HG03558 (cell line): Measurements from ENCODE around the gene FANCE.

Source experiments
- ATAC-seq: cut with Tn5 transposase; IDR thresholded peaks from one replicate; pipeline ENCODE4 v1.9.1; 2021; ENCODE audit warnings: moderate number of reproducible peaks; ENCODE audit not compliant: unreplicated experiment; ENCODE audit errors: extremely low read depth

The FANCE gene, protein sequence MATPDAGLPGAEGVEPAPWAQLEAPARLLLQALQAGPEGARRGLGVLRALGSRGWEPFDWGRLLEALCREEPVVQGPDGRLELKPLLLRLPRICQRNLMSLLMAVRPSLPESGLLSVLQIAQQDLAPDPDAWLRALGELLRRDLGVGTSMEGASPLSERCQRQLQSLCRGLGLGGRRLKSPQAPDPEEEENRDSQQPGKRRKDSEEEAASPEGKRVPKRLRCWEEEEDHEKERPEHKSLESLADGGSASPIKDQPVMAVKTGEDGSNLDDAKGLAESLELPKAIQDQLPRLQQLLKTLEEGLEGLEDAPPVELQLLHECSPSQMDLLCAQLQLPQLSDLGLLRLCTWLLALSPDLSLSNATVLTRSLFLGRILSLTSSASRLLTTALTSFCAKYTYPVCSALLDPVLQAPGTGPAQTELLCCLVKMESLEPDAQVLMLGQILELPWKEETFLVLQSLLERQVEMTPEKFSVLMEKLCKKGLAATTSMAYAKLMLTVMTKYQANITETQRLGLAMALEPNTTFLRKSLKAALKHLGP

DNA sequence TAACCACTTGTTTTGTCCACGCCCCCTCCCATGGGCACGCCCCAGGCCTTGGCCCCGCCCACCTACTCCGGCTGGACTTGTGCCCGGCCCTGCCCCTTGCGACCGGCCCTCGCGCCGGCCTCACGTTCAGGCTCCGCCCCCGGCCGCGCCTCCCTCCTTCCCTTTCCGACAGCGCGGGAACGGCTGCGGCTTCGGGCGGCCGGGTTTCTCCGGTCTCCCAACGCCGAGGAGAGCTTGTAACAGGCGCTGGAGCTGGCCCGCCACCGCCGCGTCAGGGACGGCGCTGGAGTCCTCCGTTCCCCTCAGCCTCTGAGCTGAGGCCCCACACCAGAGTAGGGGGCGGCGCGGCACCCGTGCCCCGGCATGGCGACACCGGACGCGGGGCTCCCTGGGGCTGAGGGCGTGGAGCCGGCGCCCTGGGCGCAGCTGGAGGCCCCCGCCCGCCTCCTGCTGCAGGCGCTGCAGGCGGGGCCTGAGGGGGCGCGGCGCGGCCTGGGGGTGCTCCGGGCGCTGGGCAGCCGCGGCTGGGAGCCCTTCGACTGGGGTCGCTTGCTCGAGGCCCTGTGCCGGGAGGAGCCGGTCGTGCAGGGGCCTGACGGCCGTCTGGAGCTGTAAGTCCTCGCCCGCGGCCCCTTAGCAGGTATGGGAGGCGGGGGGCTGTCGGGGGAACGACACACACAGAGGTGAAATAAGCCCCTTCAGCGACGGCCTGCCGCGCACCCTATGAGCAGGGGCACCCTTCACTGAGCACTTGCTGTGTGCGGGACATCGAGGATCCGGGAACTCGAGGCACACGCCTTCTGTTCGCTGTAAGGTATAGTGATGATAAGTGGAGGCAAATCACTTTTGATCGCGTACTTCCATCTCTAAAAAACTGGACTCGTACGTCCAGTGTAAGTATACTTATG, at the start of gene FANCE:
Gene FANCE, plus strand, starts transcription at position 156 of the 908 bp plus-strand sequence. Its CDS starts 208 bp downstream, at position 364.
- peak; percentile 76 for ATAC-seq

DNA sequence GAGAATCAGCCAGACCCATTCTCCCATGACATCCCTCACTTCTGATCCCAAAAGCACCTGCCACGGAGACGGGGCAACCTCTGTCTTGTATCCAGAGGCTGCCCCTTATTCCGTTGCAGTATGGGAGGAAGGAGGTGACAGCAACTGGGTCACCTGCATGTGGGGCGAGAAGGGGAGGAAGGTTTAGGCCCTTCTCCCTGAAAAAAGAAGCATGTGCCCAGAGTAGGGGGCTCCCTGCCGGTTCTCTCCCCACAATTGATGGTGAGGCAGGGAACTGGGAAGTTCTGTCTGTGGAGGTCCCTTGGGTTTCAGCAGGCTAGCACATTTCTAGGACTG, 49.3 kb upstream of the FANCE start:
- ATAC-seq, result no peak

DNA sequence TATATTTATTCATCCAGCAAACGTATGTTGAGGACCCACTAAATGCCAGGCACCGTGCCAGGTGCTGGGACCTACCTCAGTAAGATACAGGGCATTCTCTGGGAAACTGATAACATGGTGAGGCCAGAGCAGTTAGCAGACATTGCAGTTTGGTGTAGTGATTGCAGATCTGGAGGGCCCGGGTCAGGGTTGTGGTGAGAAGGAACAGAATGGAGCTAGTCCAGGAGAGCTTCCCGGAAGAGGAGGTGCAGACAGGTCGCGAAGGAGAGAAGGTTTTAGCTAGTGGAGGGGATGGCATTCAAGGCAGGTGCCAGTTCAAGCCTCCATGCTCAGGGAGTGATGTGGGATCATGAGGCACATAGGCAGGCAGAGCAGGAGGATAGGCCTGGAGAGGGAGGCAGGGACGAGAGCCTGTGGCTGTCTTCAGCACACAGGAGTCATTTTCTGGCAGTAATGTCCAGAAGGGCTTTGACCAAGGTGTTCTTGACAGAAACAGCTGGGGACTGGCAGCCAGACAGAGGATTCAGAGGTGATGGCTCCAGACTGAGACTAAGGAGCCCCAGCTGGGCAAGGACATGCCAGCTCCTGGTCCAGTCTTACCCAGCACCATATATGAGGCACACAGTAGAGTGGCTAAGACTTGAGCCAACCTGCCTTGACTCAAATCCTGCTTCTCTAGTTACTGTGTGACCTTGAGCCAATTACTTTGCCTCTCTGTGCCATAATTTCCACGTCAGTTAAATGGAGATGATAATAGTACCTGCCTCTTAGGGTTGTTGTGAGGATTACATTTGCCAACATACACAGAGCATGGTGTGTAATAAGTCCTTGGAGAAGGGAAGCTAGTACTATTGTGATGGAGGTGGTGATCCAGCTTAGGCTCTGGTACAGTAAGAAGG, 48.3 kb upstream of the FANCE start:
- ATAC-seq, result no peak

DNA sequence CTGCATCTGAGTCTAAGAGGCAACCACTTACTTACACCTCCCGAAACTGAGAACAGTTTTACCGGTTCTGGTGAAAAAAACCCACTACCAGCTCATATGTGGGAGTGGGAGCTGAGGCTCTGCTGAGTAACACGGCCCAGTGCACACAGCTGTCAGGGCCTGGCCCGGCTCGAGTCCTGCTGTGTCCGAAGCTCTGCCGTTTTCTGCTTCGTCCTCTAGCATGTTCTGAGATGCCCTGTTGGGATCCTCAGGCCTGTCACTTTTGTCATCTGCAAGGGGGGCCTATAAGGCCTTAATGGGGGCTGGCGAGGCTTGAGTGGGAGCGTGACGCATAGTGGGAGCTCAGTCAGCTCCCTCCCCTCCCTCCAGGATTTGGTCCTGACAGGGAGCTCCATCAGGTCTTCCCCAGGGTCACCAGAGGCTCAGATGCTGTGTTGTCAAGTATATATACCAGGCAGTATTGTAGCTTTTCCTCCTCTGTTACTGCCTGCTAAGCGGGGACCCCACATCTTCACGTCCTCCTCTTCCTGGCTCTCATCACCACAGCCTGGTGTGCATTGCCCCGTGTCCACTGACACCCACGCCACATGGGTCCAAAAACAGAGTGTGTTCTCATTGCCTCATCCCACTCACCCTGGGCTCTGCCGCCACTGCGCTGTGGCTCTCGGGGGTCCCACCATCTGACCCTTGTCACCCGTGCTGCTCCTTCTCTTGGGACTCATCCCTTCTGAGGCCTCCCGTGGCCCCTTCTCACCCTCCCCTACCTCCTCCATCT, 45.2 kb upstream of the FANCE start:
- no peak for ATAC-seq

DNA sequence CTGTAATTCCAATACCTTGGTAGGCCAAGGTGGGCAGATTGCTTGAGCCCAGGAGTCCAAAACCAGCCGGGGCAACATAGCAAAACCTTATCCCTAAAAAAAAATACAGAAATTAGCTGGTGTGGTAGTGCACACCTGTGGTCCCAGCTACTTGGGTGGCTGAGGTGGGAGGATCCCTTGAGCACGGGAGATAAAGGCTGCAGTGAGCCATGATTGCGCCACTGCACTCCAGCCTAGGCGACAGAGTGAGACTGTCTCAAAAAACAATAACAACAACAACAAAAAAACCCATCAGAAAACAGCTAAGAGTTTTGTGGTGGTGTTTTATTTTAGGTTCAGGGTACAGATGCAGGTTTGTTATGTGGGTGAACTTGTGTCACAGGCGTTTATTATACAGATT, 42.9 kb upstream of the FANCE start:
- ATAC-seq, result no peak

DNA sequence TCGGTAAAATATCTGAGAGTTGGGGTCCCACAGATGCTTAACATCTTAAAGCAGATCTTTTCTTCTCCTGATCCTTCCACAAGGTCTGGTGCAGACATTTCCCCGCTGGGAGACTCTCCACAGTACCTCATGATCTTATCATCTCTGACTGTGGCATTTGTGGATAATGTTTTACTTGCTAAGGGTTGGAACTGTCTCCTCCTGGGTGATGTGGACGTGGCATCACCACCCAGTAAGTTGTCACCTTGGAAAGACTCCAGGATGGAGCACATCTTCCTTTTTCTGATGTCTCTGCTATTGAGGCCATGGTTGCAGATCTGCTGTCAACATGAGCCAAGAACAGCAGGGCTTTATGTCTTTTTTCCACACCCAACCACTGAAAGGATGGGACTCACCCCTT, 42.0 kb upstream of the FANCE start:
- ATAC-seq, result no peak

DNA sequence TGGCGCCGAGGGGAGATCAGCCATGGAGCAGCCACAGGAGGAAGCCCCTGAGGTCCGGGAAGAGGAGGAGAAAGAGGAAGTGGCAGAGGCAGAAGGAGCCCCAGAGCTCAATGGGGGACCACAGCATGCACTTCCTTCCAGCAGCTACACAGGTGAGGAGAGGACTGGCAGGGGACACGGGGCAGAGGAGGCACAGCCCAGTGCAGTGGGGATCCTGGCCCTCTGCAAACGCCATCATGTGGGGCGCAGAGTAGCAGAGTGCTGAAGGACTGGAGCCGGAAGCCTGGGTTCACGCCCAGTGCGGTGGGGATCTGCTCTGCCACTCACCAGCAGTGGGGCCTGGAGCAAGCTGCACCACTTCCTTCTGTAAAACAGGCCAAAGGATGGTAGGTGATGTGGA, 41.1 kb upstream of the FANCE start:
- ATAC-seq, result no peak

DNA sequence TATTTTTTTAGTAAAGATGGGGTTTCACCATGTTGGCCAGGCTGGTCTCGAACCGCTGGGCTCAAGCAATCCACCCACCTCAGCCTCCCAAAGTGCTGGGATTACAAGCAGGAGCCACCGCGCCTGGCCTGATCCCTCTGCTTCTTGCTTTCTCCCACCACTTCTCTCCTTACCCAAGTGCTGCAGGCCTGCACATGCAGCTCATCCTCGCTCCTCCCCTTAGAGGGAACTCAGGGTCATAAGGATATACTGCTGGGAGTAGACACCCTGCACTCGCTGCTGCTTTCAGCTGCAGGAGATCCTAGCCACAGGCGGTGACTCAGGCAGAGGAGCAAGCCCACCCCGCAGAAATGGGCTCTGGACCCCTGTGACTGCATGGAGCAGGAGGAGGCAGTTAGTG, 40.0 kb upstream of the FANCE start:
- ATAC-seq, result no peak

DNA sequence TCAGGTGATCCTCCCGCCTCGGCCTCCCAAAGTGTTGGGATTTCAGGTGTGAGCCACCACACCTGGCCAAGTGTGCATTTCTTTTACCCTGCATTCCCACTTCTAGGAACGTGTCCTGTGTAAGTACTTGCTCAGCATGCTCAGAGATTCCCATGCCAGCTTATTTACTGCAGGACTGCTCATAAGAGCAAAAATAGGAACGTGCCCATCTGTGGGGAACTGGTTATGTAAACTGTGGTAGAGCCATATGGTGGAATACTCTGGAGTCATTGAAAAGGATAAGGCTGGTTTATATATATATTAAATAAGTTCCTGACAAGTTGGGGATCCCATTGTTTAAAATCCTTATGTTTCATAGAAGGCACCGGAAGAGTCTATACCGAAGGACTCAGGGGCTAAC, 38.2 kb upstream of the FANCE start:
- ATAC-seq, result no peak

DNA sequence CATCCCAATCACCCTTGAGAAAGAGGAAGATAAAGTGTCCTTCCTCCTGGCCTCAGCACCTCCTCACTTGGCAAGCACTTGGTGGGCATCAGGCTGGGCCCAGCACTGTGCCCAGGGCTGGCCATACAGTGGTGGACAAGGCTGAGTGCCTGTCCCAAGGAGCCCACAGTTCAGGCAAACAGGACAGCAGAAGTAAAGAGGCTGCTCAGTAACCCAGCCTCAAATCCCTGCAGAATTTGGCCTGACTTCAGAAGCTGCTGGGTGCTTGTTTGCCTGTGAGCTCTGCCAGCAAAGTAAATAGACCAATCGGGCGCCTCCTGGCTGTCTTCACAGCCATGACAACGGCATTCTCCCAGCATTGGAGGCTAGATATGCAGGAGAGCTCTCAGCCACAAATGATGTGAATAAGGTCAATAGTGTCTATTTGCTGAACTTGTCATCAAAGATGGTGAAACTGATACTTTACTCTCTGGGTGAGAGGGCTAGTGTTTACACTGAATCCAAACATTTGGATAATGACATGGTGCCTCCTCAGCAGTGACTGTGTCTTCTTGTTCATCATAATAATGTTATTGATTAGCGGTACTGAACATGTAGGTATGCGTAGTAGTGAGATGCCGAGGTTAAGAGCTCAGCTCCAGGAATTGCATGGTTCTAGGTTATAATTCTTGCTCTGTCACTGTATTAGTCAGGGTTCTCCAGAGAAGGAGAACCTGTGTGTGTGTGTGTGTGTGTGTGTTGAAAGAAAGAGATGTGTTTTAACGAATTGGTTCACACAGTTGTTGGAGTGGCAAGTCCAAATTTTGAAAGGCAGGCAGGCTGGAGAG, 36.9 kb upstream of the FANCE start:
- no peak for ATAC-seq

DNA sequence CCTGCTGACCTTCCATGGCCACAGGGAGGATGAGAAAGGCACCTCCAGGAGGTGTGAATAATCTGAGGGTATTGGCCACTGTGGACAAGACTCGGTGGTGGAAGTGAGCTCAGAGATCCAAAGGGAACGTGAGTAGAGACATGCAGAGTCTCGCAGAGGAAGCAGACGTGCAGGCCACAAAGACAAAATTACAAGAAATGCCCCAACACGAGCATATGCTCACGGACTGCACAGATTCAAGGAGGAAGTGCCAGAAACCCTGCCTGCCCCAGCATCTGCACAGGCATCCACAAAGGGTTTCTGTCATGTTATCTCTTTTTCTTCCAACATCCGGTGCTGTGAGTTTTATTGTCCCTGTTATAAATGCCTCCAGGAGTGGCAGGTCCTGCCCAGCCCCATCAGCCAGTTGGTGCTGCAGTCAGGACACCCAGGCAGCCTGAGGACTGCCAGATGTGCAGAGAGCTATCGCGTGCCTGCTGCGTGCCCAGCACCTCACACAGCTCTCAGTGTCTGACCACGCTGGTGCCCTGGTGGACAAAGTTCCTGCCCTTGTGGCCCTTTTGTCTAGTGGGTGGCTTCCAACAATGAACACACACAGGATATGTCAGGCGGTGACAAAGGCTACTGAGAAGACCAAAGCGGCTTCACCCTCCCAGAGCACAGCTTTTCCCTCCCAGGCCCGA, 34.0 kb upstream of the FANCE start:
- ATAC-seq, result no peak

DNA sequence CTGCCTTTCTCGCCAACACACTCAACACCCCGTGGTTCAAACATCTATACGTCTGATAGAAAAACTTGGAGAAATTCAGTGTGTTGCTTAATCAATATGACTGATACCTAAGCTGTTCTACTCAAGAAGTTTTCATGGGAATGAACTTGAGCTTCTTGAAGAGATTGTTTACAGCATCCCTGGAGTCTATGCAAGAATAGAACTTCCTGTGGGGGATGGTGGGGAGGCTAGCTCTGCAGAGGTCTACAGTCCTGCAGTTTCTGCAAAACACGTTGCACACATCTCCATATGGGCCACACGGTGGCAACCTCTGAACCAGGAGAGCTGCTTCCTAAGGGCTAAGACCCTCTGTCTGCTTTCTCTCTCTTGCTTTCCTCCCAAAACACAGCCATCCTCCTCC, 32.7 kb upstream of the FANCE start:
- no peak for ATAC-seq

DNA sequence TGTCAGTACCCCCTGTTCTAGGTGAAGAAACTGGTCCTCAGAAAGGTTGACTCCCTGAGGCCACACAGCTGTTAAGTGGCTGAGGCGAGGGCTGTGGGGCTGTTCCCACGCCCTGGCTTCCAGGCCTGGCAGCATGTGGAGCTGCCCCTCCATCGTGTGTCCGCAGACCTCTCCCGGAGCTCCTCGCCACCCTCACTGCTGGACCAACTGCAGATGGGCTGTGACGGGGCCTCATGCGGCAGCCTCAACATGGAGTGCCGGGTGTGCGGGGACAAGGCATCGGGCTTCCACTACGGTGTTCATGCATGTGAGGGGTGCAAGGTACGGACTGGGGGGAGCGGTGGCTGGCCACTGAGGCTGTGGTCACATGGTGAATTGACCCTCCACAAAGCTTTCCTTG, 32.2 kb upstream of the FANCE start:
- no peak for ATAC-seq

DNA sequence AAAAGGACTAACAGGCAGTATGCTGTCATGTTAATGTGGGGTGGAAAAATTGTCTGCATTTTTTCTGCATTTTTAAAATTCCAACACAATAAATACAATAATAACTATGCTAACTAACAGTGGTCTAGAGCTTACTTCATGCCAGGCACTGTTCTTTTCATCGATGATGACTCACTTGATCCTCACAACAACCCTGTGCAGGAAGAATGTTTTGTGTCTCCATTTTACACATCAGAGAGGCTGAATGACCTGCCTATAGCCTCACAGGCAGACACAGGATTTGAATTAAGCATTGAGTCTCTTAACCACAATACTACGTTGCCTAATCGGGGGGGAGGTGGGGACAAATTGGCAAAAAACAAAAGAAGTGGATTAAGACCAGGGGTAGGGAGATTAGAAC, 26.9 kb upstream of the FANCE start:
- no peak for ATAC-seq

DNA sequence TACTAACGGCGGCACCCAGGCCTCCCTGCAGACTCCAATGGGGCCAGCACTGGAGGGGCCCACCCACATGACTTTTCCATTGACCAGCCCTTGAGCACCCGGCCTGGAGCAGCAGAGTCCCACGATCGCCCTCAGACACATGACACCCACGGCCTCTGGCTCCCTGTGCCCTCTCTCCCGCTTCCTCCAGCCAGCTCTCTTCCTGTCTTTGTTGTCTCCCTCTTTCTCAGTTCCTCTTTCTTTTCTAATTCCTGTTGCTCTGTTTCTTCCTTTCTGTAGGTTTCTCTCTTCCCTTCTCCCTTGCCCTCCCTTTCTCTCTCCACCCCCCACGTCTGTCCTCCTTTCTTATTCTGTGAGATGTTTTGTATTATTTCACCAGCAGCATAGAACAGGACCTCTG, 26.1 kb upstream of the FANCE start:
- ATAC-seq, result no peak

DNA sequence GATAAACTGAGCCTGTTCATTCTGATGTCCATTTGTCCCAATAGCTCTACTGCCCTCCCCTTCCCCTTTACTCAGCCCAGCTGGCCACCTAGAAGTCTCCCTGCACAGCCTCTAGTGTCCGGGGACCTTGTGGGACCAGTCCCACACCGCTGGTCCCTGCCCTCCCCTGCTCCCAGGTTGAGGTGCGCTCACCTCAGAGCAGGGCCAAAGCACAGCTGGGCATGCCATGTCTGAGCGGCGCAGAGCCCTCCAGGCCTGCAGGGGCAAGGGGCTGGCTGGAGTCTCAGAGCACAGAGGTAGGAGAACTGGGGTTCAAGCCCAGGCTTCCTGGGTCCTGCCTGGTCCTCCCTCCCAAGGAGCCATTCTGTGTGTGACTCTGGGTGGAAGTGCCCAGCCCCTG, 24.7 kb upstream of the FANCE start:
- no peak for ATAC-seq

DNA sequence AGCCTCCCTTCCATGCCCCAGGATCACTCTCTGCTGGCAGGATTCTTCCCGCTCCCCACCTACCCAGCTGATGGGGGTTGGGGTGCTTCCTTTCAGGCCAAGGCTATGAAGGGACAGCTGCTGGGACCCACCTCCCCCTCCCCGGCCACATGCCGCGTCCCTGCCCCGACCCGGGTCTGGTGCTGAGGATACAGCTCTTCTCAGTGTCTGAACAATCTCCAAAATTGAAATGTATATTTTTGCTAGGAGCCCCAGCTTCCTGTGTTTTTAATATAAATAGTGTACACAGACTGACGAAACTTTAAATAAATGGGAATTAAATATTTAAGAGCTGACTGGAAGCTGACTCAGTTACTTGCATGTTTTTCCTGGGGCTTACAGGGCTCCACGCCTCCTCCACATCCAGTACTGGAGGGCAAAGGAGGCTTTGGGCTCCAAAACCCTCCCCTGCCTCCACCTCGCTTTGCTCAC, 24.3 kb upstream of the FANCE start:
- ATAC-seq, result no peak
